Endodermal cell (in vitro differentiated cells): ENCODE measurements around the gene CRIP2. TPM values are rescaled to one million over a fixed set of nuclear protein-coding genes. Genes with fewer than 3 reads are reported as not detected.

ENCODE experiments used
- DNase-seq: peaks from one replicate; pipeline ENCODE4 v3.0.0-alpha.2; 2017
- H3K27ac ChIP-seq: 2 replicates; pipeline ENCODE4 v1.5.1; 2013; ENCODE audit warnings: mild to moderate bottlenecking, low read depth, low read length, moderate library complexity
- H3K27me3 ChIP-seq: 2 replicates; pipeline ENCODE4 v1.6.1; 2013; ENCODE audit warnings: mild to moderate bottlenecking, low read length, moderate library complexity; ENCODE audit not compliant: insufficient read depth, control insufficient read depth, poor library complexity, severe bottlenecking
- H3K36me3 ChIP-seq: 2 replicates; pipeline ENCODE4 v1.7.0; 2013; ENCODE audit warnings: mild to moderate bottlenecking, low read length, moderate library complexity; ENCODE audit not compliant: control insufficient read depth, insufficient read depth
- H3K4me1 ChIP-seq: one replicate; pipeline ENCODE4 v1.7.0; 2013; ENCODE audit warnings: low read length; ENCODE audit not compliant: control insufficient read depth, insufficient read depth
- H3K4me3 ChIP-seq: 2 replicates; pipeline ENCODE4 v1.5.1; 2013; ENCODE audit warnings: mild to moderate bottlenecking, low read length, moderate library complexity
- H3K9ac ChIP-seq: 2 replicates; pipeline ENCODE4 v1.6.1; 2013; ENCODE audit warnings: mild to moderate bottlenecking, low read length, moderate library complexity; ENCODE audit not compliant: poor library complexity, severe bottlenecking; ENCODE audit errors: extremely low read depth
- H3K9me3 ChIP-seq: 2 replicates; pipeline ENCODE4 v1.6.1; 2013; ENCODE audit warnings: mild to moderate bottlenecking, low read length, moderate library complexity; ENCODE audit not compliant: control insufficient read depth
- H3K27ac Mint-ChIP-seq: 2 replicates; pipeline ENCODE4 v1.8.0; 2020; ENCODE audit warnings: mixed read lengths
- H3K27me3 Mint-ChIP-seq: 2 replicates; pipeline ENCODE4 v1.8.0; 2021; ENCODE audit warnings: mild to moderate bottlenecking, mixed read lengths; ENCODE audit not compliant: insufficient read depth
- H3K36me3 Mint-ChIP-seq: 2 replicates; pipeline ENCODE4 v1.8.0; 2020; ENCODE audit warnings: low read depth, mixed read lengths
- H3K4me1 Mint-ChIP-seq: 2 replicates; pipeline ENCODE4 v1.8.0; 2020; ENCODE audit warnings: mixed read lengths
- H3K4me3 Mint-ChIP-seq: 2 replicates; pipeline ENCODE4 v1.8.0; 2020; ENCODE audit warnings: mild to moderate bottlenecking, moderate library complexity, mixed read lengths
- H3K9me3 Mint-ChIP-seq: 2 replicates; pipeline ENCODE4 v1.8.0; 2020; ENCODE audit warnings: mild to moderate bottlenecking, mixed read lengths
- WGBS, 2 experiments: methylation state at CpG; one replicate each; pipeline versions ENCODE4 v1.1.5 to v1.1.7; 2013; ENCODE audit warnings: missing lambda C conversion rate in 2 of 2, mixed read lengths in 1 of 2; ENCODE audit not compliant: insufficient coverage in 1 of 2, insufficient read length in 1 of 2; 5-methylcytosine and 5-hydroxymethylcytosine counted together
- total RNA-seq, 2 donors: library from RNA; stranded (reverse); fragmentation: NEBNext Ultra II Directional in 1 of 2; extraction: Animal tissue kit (Norgen Biotek cat#: 25700) in 1 of 2; gene quantifications; 2 replicates in 1 of 2; 3 replicates in 1 of 2; pipeline ENCODE4 v1.2.1, GENCODE V29; 2021
- TF ChIP-seq, protein P1 (sequence below): fragments of 200-600 bp; sonication (generic); conservative IDR thresholded peaks from 2 replicates; pipeline ENCODE4 v1.5.0; 2021; ENCODE audit warnings: antibody characterized with exemption, mild to moderate bottlenecking

The CRIP2 gene
- total RNA-seq, 2 donors from 2014 or later: 3.9 to 5.3 TPM

- Histone ChIP-seq H3K4me1 (peaks cover 9% of the 10 kb centered on the region), H3K27me3 (peaks cover 76% of the 10 kb centered on the region), H3K36me3 (no peaks in the 10 kb centered on the region), H3K27ac (no peak overlapping the region), H3K9me3 (no peaks in the 10 kb centered on the region), H3K9ac (no peak overlapping the region), H3K4me3 (no peak overlapping the region)
- Mint-ChIP-seq H3K36me3 (no peaks in the 10 kb centered on the region), H3K4me1 (peaks cover 9% of the 10 kb centered on the region), H3K27me3 (peaks cover 80% of the 10 kb centered on the region), H3K4me3 (no peak overlapping the region), H3K9me3 (no peaks in the 10 kb centered on the region), H3K27ac (no peak overlapping the region)
- 84 to 88% methylated on average over 12 to 20 of the region's 20 CpGs for WGBS, 2 experiments
- TF ChIP-seq, protein P1, sequence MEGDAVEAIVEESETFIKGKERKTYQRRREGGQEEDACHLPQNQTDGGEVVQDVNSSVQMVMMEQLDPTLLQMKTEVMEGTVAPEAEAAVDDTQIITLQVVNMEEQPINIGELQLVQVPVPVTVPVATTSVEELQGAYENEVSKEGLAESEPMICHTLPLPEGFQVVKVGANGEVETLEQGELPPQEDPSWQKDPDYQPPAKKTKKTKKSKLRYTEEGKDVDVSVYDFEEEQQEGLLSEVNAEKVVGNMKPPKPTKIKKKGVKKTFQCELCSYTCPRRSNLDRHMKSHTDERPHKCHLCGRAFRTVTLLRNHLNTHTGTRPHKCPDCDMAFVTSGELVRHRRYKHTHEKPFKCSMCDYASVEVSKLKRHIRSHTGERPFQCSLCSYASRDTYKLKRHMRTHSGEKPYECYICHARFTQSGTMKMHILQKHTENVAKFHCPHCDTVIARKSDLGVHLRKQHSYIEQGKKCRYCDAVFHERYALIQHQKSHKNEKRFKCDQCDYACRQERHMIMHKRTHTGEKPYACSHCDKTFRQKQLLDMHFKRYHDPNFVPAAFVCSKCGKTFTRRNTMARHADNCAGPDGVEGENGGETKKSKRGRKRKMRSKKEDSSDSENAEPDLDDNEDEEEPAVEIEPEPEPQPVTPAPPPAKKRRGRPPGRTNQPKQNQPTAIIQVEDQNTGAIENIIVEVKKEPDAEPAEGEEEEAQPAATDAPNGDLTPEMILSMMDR: no peak
- no peak for DNase-seq
Measured at GRCh38 chr14:105484069-105484996, 9.7 kb downstream of the CRIP2 start.

- Mint-ChIP-seq H3K4me3 (no peak overlapping the region), H3K9me3 (no peaks in the 10 kb centered on the region), H3K27me3 (peaks cover 77% of the 10 kb centered on the region), H3K27ac (no peak overlapping the region), H3K4me1 (peaks cover 11% of the 10 kb centered on the region), H3K36me3 (no peaks in the 10 kb centered on the region)
- H3K36me3 ChIP-seq: no peaks in the 10 kb centered on the region
- H3K4me3 ChIP-seq: no peak overlapping the region
- TF ChIP-seq, protein P1: no peak
- no peaks in the 10 kb centered on the region for H3K9me3 ChIP-seq
- peaks cover 70% of the 10 kb centered on the region for H3K27me3 ChIP-seq
- H3K4me1 ChIP-seq: peaks cover 9% of the 10 kb centered on the region
- no peak for DNase-seq
- H3K27ac ChIP-seq: no peak overlapping the region
- no peak overlapping the region for H3K9ac ChIP-seq
- 91 to 96% methylated on average over 8 to 16 of the region's 16 CpGs for WGBS, 2 experiments
Measured at GRCh38 chr14:105484997-105485393, 10.4 kb downstream of the CRIP2 start.

- Mint-ChIP-seq H3K9me3 (no peaks in the 10 kb centered on the region), H3K4me1 (peaks cover 11% of the 10 kb centered on the region), H3K36me3 (no peaks in the 10 kb centered on the region), H3K27ac (no peak overlapping the region), H3K27me3 (peaks cover 69% of the 10 kb centered on the region), H3K4me3 (peak overlapping the region; percentile 41)
- H3K9ac ChIP-seq: no peak overlapping the region
- H3K36me3 ChIP-seq: no peaks in the 10 kb centered on the region
- WGBS, 2 experiments: 0 to 20% methylated on average over 8 to 12 of the region's 12 CpGs
- H3K9me3 ChIP-seq: no peaks in the 10 kb centered on the region
- DNase-seq: peak; percentile 93
- H3K4me1 ChIP-seq: peaks cover 9% of the 10 kb centered on the region
- H3K27me3 ChIP-seq: peaks cover 62% of the 10 kb centered on the region
- TF ChIP-seq, protein P1: peak; percentile 82
- no peak overlapping the region for H3K4me3 ChIP-seq
- H3K27ac ChIP-seq: no peak overlapping the region
Measured at GRCh38 chr14:105485739-105486162, 11.1 kb downstream of the CRIP2 start.
